Naive thymus-derived CD4-positive, alpha-beta T cell (primary cell): ENCODE measurements around the gene TYMP. TPM values are rescaled to one million over a fixed set of nuclear protein-coding genes. Genes with fewer than 3 reads are reported as not detected.
"Not testable (repeated sequence)": the region's sequence is repeated elsewhere in the genome, so short reads cannot be mapped to it uniquely, and the experiment has no call there.

Experiments
- ATAC-seq: fragments of 150-1000 bp; cut with Tn5 transposase; 2 replicates; pipeline ENCODE4 v1.10.0; 2021; ENCODE audit warnings: mild to moderate bottlenecking, moderate library complexity
- CTCF ChIA-PET: fragments of 350-600 bp; sonication (Branson Sonifier 250); formaldehyde crosslinking; loops from one replicate; lab custom pipeline; 2021; ENCODE audit warnings: antibody characterized with exemption; lab: Charles Lee
- POLR2A ChIA-PET: fragments of 350-600 bp; sonication (Branson Sonifier 250); formaldehyde crosslinking; loops from one replicate; lab custom pipeline; 2021; ENCODE audit warnings: antibody characterized with exemption, inconsistent platforms; lab: Charles Lee
- DNase-seq, 9 donors: peaks; one replicate each; pipeline versions ENCODE4 v3.0.0 to v3.0.0-alpha.2; 2020 to 2022; ENCODE audit warnings: mixed read lengths in 1 of 9
- H3K27ac ChIP-seq: one replicate; pipeline ENCODE4 v1.7.0; 2013; ENCODE audit warnings: mild to moderate bottlenecking, low read depth, low read length, moderate library complexity
- H3K27me3 ChIP-seq, 2 donors: one replicate each; pipeline ENCODE4 v1.7.0; 2013; ENCODE audit warnings: low read length in 2 of 2, mild to moderate bottlenecking in 2 of 2, moderate library complexity in 2 of 2; ENCODE audit not compliant: control insufficient read depth in 2 of 2, insufficient read depth in 2 of 2
- H3K36me3 ChIP-seq, 3 experiments: 1 replicate in 2 of 3; 2 replicates in 1 of 3; pipeline ENCODE4 v1.7.0; 2013; ENCODE audit warnings: low read length in 3 of 3, mild to moderate bottlenecking in 3 of 3, moderate library complexity in 1 of 3; ENCODE audit not compliant: insufficient read depth in 3 of 3, control insufficient read depth in 2 of 3
- H3K4me1 ChIP-seq, 2 donors: one replicate each; pipeline ENCODE4 v1.7.0; 2013; ENCODE audit warnings: low read length in 2 of 2, mild to moderate bottlenecking in 2 of 2, moderate library complexity in 1 of 2; ENCODE audit not compliant: control insufficient read depth in 2 of 2, insufficient read depth in 2 of 2
- H3K4me3 ChIP-seq: 2 replicates; pipeline ENCODE4 v1.7.0; 2013; ENCODE audit warnings: mild to moderate bottlenecking, low read length
- H3K9me3 ChIP-seq, 3 experiments: 1 replicate in 2 of 3; 2 replicates in 1 of 3; pipeline ENCODE4 v1.7.0; 2013; ENCODE audit warnings: low read length in 3 of 3; ENCODE audit not compliant: control insufficient read depth in 2 of 3
- H3K27ac Mint-ChIP-seq, 9 donors: one replicate each; pipeline ENCODE4 v1.8.0; 2020 to 2022; ENCODE audit warnings: mixed read lengths in 9 of 9, mild to moderate bottlenecking in 8 of 9, moderate library complexity in 5 of 9, inconsistent platforms in 2 of 9
- H3K27me3 Mint-ChIP-seq, 5 donors: one replicate each; pipeline ENCODE4 v1.8.0; 2021 to 2022; ENCODE audit warnings: mixed read lengths in 5 of 5, mild to moderate bottlenecking in 1 of 5
- H3K36me3 Mint-ChIP-seq, 5 donors: one replicate each; pipeline ENCODE4 v1.8.0; 2020 to 2022; ENCODE audit warnings: mixed read lengths in 5 of 5, mild to moderate bottlenecking in 3 of 5, inconsistent platforms in 1 of 5
- H3K4me1 Mint-ChIP-seq, 7 donors: one replicate each; pipeline ENCODE4 v1.8.0; 2020 to 2022; ENCODE audit warnings: mixed read lengths in 7 of 7, mild to moderate bottlenecking in 3 of 7, inconsistent platforms in 1 of 7
- H3K4me3 Mint-ChIP-seq, 10 donors: one replicate each; pipeline ENCODE4 v1.8.0; 2020 to 2022; ENCODE audit warnings: mild to moderate bottlenecking in 10 of 10, mixed read lengths in 10 of 10, moderate library complexity in 6 of 10, inconsistent platforms in 2 of 10
- H3K9me3 Mint-ChIP-seq, 11 donors: one replicate each; pipeline ENCODE4 v1.8.0; 2020 to 2022; ENCODE audit warnings: mixed read lengths in 11 of 11, mild to moderate bottlenecking in 4 of 11, inconsistent platforms in 1 of 11, moderate library complexity in 1 of 11
- intact Hi-C, 2 donors: fragments of 100-400 bp; cut with micrococcal nuclease; formaldehyde crosslinking; loops; one replicate each; pipeline ENCODE4 v1.15.1; 2023
- polyA plus RNA-seq, 2 donors: library from polyadenylated mRNA; unstranded; fragments of 300-500 nt; fragmentation: Illumina TruSeq; gene quantifications; one replicate each; pipeline ENCODE4 v1.2.3, GENCODE V29; 2021
- total RNA-seq, 6 experiments: library from RNA in 5 of 6; stranded (reverse) in 5 of 6; gene quantifications; 1 replicate in 5 of 6; 2 replicates in 1 of 6; pipeline ENCODE4 v1.2.3 and lab custom pipeline; 2021 to 2026

Gene TYMP
- total and polyA plus RNA-seq, 7 experiments from 2014 or later, result 2.7 to 161 (median 7.9) TPM

DNA sequence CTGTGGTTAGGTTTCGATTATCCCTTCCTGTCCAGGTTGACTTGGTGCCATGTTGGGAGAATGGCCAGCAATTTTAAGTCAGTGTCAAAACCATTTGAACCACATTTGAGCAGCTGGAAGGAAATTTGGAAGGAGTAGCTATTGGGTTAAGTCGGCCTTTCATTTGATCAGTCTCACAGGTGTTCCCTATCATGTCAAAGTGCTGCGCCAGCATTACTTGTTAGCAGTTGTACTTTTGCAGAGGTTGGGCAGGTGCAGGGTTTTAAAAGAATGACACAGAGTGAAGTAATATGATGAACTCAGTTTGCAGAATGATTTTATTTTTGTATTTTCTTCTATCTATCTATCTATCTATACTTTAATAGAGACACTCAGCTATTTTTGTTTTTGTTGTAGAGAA is 6.4 kb upstream of the TYMP start:
- H3K4me1 ChIP-seq, result peaks cover 14 to 24% of the 10 kb centered on the region in 2 donors
- H3K27me3 ChIP-seq, result no peaks in the 10 kb centered on the region
- DNase-seq, result no peak
- intact Hi-C loops, result loop anchor here in 1 of 2 donors (10.0 kb wide), 1 partner anchor 571 kb away; the partner anchor contains the start of gene PIM3
- no peak overlapping the region for H3K27ac ChIP-seq
- H3K36me3 ChIP-seq, result no peaks in the 10 kb centered on the region
- H3K4me3 ChIP-seq, result no peak overlapping the region
- no peak overlapping the region for H3K4me3 Mint-ChIP-seq
- ATAC-seq, result no peak
- no peaks in the 10 kb centered on the region for H3K9me3 ChIP-seq
- peaks cover 24 to 68% (median 39%) of the 10 kb centered on the region in 7 donors for H3K4me1 Mint-ChIP-seq
- ChIA-PET CTCF (interaction anchor here (3.7 kb wide), 1 partner anchor 10 kb away, joined by 20 read pairs; the partner anchor contains the start of gene SCO2), POLR2A (interaction anchor here (0.7 to 1.6 kb wide), 4 partner anchors 11 to 45 kb away, joined by 3 to 5 read pairs (median 3); partner anchors contain the start of gene SCO2)
- H3K9me3 Mint-ChIP-seq, result peaks cover 0 to 2% (median 0%) of the 10 kb centered on the region in 11 donors
- H3K27ac Mint-ChIP-seq, result peak overlapping the region in 6 of 9 donors; percentile 32 to 100 (median 81)
- peaks cover 0 to 12% (median 0%) of the 10 kb centered on the region in 5 donors for H3K36me3 Mint-ChIP-seq
- peaks cover 0 to 5% (median 0%) of the 10 kb centered on the region in 5 donors for H3K27me3 Mint-ChIP-seq

DNA sequence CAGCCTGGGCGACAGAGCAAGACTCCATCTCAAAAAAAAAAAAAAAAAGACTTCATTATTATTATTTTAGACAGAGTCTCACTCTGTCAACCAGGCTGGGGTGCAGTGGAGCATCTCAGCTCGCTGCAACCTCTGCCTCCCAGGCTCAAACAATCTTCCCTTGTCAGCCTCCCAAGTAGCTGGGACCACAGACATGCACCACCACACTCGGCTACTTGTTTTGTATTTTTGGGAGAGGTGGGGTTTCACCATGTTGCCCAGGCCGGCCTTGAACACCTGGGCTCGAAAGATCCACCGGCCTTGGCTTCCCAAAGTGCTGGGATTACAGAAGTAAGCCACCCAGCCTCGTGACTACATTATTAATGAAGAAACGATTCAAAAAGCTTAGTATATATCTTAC is 5.3 kb upstream of the TYMP start:
- intact Hi-C loops, result loop anchor here in 1 of 2 donors (10.0 kb wide), 1 partner anchor 570 kb away; the partner anchor contains the start of gene PIM3
- ChIA-PET CTCF (interaction anchor here (1.4 to 3.7 kb wide), 2 partner anchors 9 to 13 kb away, joined by 3 to 20 read pairs; partner anchors contain the start of gene SCO2), POLR2A (interaction anchor here (0.9 to 1.9 kb wide), 2 partner anchors 9 to 86 kb away, joined by 3 to 8 read pairs; partner anchors contain the start of gene SCO2)
- no peaks in the 10 kb centered on the region for H3K9me3 ChIP-seq
- Mint-ChIP-seq H3K4me3 (no peak overlapping the region), H3K9me3 (no peaks in the 10 kb centered on the region), H3K27ac (peak overlapping the region in 3 of 9 donors; percentile 9 to 100 (median 74)), H3K36me3 (peaks cover 0 to 10% (median 0%) of the 10 kb centered on the region in 5 donors), H3K4me1 (peaks cover 16 to 58% (median 33%) of the 10 kb centered on the region in 7 donors), H3K27me3 (peaks cover 0 to 5% (median 0%) of the 10 kb centered on the region in 5 donors)
- H3K4me3 ChIP-seq, result no peak overlapping the region
- peaks cover 19 to 20% of the 10 kb centered on the region in 2 donors for H3K4me1 ChIP-seq
- ATAC-seq, result no peak
- DNase-seq, result no peak
- H3K36me3 ChIP-seq, result no peaks in the 10 kb centered on the region
- no peaks in the 10 kb centered on the region for H3K27me3 ChIP-seq
- H3K27ac ChIP-seq, result no peak overlapping the region

DNA sequence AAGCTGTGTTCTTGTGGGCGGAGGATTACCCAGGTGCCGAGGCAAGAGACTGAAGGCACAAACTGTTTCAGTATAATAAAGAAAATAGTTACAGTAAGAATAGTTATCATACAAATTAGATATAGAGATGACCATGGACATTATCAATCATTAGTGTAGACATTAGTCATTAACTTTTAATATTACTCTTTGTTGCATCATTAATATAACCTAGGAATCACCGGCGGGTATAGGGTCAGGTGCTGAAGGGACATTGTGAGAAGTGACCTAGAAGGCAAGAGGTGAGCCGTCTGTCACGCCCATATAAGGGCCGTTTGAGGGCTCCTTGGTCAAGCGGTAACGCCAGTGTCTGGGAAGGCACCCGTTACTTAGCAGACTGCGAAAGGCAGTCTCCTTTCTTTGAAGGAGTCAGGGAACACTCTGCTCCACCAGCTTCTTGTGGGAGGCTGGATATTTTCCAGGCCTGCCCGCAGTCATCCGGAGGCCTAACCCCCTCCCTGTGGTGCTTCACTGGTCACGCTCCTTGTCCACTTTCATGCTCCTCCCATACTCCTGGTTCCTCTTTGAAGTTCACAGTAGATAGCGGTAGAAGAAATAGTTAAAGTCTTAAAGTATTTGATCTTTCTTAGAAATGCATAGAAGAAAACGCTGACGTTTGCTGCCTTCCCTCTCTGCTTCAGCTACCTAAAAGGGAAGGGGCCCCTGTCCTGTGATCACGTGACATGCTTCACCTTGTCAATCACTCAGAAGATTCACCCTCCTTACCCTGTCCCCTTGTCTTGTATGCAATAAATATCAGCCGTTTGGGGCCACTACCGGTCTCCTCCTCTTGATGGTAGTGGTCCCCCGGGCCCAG is 4.3 kb upstream of the TYMP start:
- not testable (repeated sequence) for H3K27me3 Mint-ChIP-seq, H3K9me3 ChIP-seq, H3K27ac ChIP-seq, H3K36me3 Mint-ChIP-seq, H3K9me3 Mint-ChIP-seq, H3K27me3 ChIP-seq, ATAC-seq, DNase-seq, H3K36me3 ChIP-seq, H3K4me3 ChIP-seq
- H3K27ac Mint-ChIP-seq, result peak overlapping the region in 7 of 9 donors; percentile 2 to 100 (median 85)
- peaks cover 11 to 12% of the 10 kb centered on the region in 2 donors for H3K4me1 ChIP-seq
- ChIA-PET CTCF (interaction anchor here (1.4 to 3.7 kb wide), 2 partner anchors 8 to 14 kb away, joined by 3 to 20 read pairs; partner anchors contain the start of gene SCO2), POLR2A (interaction anchor here (1.9 kb wide), 1 partner anchor 8 kb away, joined by 8 read pairs; the partner anchor contains the start of gene SCO2)
- intact Hi-C loops, result loop anchor here in 1 of 2 donors (10.0 kb wide), 1 partner anchor 569 kb away; the partner anchor contains the start of gene PIM3
- peak overlapping the region in 3 of 10 donors; percentile 24 to 96 (median 25) for H3K4me3 Mint-ChIP-seq
- H3K4me1 Mint-ChIP-seq, result peaks cover 7 to 49% (median 28%) of the 10 kb centered on the region in 7 donors

DNA sequence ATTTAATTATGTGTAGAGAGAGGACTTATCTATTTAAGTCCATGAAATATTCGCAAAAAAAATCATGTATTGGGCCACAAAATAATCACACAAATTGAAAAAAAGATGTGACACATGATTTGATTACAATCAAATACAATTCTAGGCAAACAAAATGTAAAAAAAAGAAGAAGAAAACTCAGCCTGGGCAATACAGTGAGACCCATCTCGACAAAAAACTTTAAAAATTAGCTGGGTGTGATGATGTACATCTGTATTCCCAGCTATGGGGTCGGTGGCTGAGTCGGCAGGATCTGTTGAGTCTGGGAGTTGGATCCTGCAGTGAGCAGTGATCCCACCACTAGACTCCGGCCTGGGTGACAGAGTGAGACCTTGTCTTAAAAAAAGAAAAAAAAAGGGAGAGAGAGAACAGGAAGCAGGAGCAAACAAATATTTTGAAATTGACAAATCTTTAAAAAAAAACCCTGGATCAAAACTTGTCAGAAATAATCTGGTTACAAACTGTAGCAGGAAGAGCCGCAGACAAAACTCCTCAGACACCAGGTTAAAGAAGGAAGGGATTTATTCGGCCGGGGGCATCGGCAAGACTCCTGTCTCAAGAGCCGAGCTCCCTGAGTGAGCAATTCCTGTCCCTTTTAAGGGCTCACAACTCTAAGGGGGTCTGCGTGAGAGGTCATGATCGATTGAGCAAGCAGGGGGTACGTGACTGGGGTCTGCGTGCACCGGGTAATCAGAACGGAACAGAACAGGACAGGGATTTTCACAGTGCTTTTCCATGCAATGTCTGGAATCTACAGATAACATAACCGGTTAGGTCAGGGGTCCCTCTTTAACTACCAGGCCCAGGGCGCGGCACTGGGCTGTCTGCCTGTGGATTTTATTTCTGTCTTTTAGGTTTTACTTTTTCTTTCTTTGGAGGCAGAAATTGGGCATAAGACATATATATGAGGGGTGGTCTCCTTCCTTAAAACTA is 3.3 kb upstream of the TYMP start:
- H3K27me3 Mint-ChIP-seq, result peaks cover 0 to 5% (median 0%) of the 10 kb centered on the region in 5 donors
- no peak overlapping the region for H3K27ac ChIP-seq
- peak overlapping the region; percentile 23 to 96 (median 68) for H3K4me3 Mint-ChIP-seq
- H3K36me3 Mint-ChIP-seq, result peaks cover 0 to 15% (median 0%) of the 10 kb centered on the region in 5 donors
- DNase-seq (no peak), ATAC-seq (no peak)
- no peak overlapping the region for H3K4me3 ChIP-seq
- intact Hi-C loops, result loop anchor here in 1 of 2 donors (10.0 kb wide), 1 partner anchor 568 kb away; the partner anchor contains the start of gene PIM3
- H3K4me1 ChIP-seq, result peaks cover 4 to 7% of the 10 kb centered on the region in 2 donors
- peak overlapping the region in 6 of 9 donors; percentile 51 to 100 (median 86) for H3K27ac Mint-ChIP-seq
- no peaks in the 10 kb centered on the region for H3K9me3 Mint-ChIP-seq
- no peaks in the 10 kb centered on the region for H3K9me3 ChIP-seq
- ChIA-PET POLR2A (interaction anchor here (2.0 to 2.4 kb wide), 2 partner anchors 30 to 88 kb away, joined by 9 to 10 read pairs; partner anchors contain the start of gene SYCE3), CTCF (interaction anchor here (1.2 kb wide), 1 partner anchor 30 kb away, joined by 4 read pairs; the partner anchor contains the start of gene SYCE3)
- peaks cover 5 to 54% (median 22%) of the 10 kb centered on the region in 7 donors for H3K4me1 Mint-ChIP-seq
- no peaks in the 10 kb centered on the region for H3K36me3 ChIP-seq
- H3K27me3 ChIP-seq, result no peaks in the 10 kb centered on the region

DNA sequence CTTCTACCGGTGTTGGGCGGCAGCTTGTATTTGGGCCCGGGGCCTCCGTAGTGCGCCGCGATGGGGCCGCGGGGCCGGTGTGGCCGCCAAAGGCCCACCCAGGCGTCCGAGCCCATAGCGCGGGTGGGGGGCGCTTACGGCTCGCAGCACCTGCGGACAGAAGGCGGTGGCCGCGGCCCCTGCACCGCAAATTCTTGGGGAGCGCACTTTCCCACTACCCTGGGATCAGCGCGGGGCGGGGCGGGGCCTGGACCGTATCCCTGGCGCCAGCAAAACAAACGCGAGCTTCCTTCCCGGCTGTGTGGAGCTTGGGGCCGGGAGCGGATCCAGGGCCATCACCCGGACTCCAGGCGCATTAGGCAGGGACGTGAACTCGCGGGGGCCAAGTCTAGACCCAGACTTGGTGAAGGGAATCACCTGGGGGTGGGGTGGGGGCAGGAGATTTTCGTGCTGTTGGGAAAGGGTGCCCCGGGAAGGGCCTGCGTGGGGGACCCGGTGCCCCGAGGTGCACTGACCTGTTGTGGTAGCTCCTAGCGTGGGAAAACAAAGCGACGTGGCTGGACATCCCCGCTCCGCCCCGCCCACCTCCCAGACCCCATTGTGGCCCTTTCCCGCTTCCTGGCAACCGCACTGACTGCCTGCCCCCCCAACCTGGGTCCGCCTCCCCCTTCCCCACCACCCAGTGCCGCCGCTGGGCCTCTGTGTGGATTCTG is 2.3 kb upstream of the TYMP start:
- peaks cover 0 to 54% (median 25%) of the 10 kb centered on the region in 7 donors for H3K4me1 Mint-ChIP-seq

More for the DNA sequence above, 2.3 kb upstream of the TYMP start:
- peak in 1 of 9 donors; percentile 54 for DNase-seq
- Mint-ChIP-seq H3K4me3 (peak overlapping the region; percentile 39 to 96 (median 85)), H3K9me3 (no peaks in the 10 kb centered on the region), H3K36me3 (peaks cover 0 to 18% (median 0%) of the 10 kb centered on the region in 5 donors), H3K27me3 (peaks cover 0 to 5% (median 0%) of the 10 kb centered on the region in 5 donors), H3K27ac (peak overlapping the region in 6 of 9 donors; percentile 28 to 100 (median 86))
- Histone ChIP-seq H3K9me3 (no peaks in the 10 kb centered on the region), H3K27me3 (no peaks in the 10 kb centered on the region), H3K36me3 (no peaks in the 10 kb centered on the region), H3K27ac (peak overlapping the region; percentile 84), H3K4me3 (peak overlapping the region; percentile 86), H3K4me1 (peaks cover 0 to 7% of the 10 kb centered on the region in 2 donors)
- CTCF ChIA-PET, result interaction anchor here (1.2 kb wide), 1 partner anchor 31 kb away, joined by 4 read pairs; the partner anchor contains the start of gene SYCE3
- POLR2A ChIA-PET, result interaction anchor here (1.0 to 2.4 kb wide), 5 partner anchors 8 to 89 kb away, joined by 7 to 16 read pairs (median 9); partner anchors contain the start of genes CHKB and SYCE3
- no peak for ATAC-seq
- intact Hi-C loops, result loop anchor here (1.0 to 10.0 kb wide), 6 partner anchors 7 to 567 kb away; partner anchors contain the start of genes SYCE3 (in 2 of the 2), KLHDC7B (in 1 of the 2) and PIM3 (in 1 of the 2)
